Thyroid gland (tissue), 4 donors: ENCODE results near the gene KIF3A. TPM values are rescaled to one million over a fixed set of nuclear protein-coding genes. Genes with fewer than 3 reads are reported as not detected.

ENCODE experiments used
- DNase-seq, 2 donors: peaks; one replicate each; pipeline ENCODE4 v3.0.0-alpha.2; 2019
- H3K27ac ChIP-seq, 3 donors: fragments of 200-600 bp; sonication (generic); 1 replicate in 2 of 3; 2 replicates in 1 of 3; pipeline ENCODE4 v1.5.1; 2016 to 2019; ENCODE audit warnings: mild to moderate bottlenecking in 1 of 3, moderate library complexity in 1 of 3
- H3K27me3 ChIP-seq: fragments of 200-600 bp; sonication (generic); one replicate; pipeline ENCODE4 v1.5.1; 2019
- H3K36me3 ChIP-seq, 2 donors: fragments of 200-600 bp; sonication (generic); one replicate each; pipeline ENCODE4 v1.5.1; 2016 to 2019
- H3K4me1 ChIP-seq, 2 donors: fragments of 200-600 bp; sonication (generic); one replicate each; pipeline ENCODE4 v1.5.1; 2017 to 2019
- H3K4me3 ChIP-seq, 3 donors: fragments of 200-600 bp; sonication (generic); replicated peaks in 1 of 3; 1 replicate in 2 of 3; 2 replicates in 1 of 3; pipeline ENCODE4 v1.5.1; 2016; ENCODE audit warnings: mild to moderate bottlenecking in 1 of 3
- H3K9me3 ChIP-seq: fragments of 200-600 bp; sonication (generic); one replicate; pipeline ENCODE4 v1.5.1; 2017
- CTCF ChIP-seq, 6 experiments: fragments of 200-600 bp in 3 of 6; fragments of 450-650 bp in 3 of 6; sonication (generic) in 3 of 6; IDR thresholded peaks; one replicate each; pipeline ENCODE4 v1.5.1; 2016 to 2019; ENCODE audit warnings: antibody characterized with exemption in 6 of 6, mild to moderate bottlenecking in 2 of 6, inconsistent platforms in 1 of 6, moderate library complexity in 1 of 6
- POLR2A ChIP-seq, 2 donors: fragments of 450-650 bp; IDR thresholded peaks; one replicate each; pipeline ENCODE4 v1.6.1; 2017; ENCODE audit warnings: antibody characterized with exemption in 2 of 2, mild to moderate bottlenecking in 2 of 2, moderate library complexity in 1 of 2
- WGBS, 2 donors: methylation state at CpG; one replicate each; pipeline ENCODE4 v1.1.5; 2017; 5-methylcytosine and 5-hydroxymethylcytosine counted together
- intact Hi-C: fragments of 100-400 bp; cut with DNase I; formaldehyde crosslinking; loops from one replicate; pipeline ENCODE4 v1.15.1; 2023
- total RNA-seq, 4 donors: library from RNA; depleted of rRNA; stranded (reverse); fragments of >200 nt; gene quantifications; one replicate each; pipeline ENCODE4 v1.2.3, GENCODE V29; 2016

Gene KIF3A
- total RNA-seq, 4 donors from 2014 or later = 8.2 to 12.2 (median 10.5) TPM

DNA sequence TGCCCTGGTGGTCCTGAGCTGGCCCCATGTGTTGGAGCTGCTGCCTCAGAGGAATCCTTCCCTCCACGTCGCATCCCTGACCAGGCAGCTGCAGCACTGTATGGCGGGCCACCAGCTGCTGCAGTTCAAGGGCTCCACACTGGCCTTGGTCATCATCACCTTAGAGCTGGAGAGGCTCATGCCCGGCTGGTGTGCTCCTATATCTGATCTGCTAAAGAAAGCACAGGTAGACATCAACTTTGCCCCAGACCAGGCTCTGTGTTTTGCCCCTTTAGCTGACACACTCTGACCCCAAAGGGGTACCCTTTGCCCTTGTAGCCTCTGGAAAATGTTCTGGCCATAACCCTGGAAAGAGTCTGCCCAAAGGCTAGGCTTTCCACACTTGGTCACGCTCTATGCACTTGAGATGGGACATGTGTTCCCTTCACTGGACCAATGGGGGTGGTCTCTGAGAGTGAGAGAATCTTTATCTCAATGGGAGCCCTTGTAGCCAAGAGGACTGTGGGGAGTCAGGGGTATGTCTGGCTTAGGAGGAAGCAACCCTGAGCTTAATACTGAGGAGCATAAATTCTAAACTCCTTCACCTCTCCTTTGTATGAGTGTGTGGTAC lies 14.7 kb upstream of the KIF3A start:
- WGBS, 2 donors = 94 to 98% methylated on average over 4 to 5 of the region's 5 CpGs
- Histone ChIP-seq H3K4me3 (no peak overlapping the region), H3K36me3 (no peaks in the 10 kb centered on the region), H3K4me1 (peaks cover 5 to 19% of the 10 kb centered on the region in 2 donors), H3K9me3 (no peaks in the 10 kb centered on the region), H3K27me3 (no peaks in the 10 kb centered on the region), H3K27ac (no peak overlapping the region)
- TF ChIP-seq CTCF (IDR thresholded peaks at IDR 0.05) (no peak), POLR2A (IDR thresholded peaks at IDR 0.05) (no peak)
- intact Hi-C loops = no loop called here
- DNase-seq = no peak

- no peak for DNase-seq
These were observed 14.1 kb upstream of the KIF3A start for GRCh38 chr5:132751444-132751843.

DNA sequence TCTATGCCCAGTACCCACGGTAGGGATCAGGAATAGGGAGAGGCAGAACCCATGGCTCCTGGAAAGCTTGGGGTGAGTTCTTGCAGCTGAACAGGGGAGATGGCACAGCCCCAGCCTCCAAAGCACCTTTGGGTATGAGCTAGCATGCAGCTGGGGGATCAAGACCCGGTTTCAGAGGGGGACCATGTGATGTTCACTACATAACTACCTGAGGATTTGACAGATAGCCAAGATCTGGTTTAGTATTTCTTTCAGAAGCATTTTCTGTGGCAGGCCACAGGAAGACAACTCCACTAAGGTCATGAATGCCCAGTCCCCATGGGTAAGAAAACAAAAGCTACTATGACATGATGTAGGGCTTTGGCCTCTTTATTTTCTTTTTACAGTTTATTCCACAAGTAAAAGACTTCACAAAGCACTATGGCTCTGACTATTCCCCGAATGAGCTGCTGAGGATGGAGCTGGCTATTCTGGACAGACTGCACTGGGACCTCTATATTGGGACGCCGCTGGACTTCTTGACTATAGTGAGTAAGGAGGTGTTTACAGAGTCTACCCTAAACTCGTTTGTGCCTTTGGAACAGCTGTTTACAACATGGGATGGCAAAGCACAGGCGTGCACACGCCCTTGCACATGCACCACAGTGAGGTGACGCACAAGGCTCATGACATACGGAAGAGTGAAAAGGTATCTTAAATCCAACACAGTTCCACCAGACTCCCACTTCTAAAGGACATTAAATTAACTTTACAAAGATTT lies 13.3 kb upstream of the KIF3A start:
- DNase-seq = no peak
- H3K4me1 ChIP-seq = peaks cover 5 to 24% of the 10 kb centered on the region in 2 donors
- no peaks in the 10 kb centered on the region for H3K9me3 ChIP-seq
- no peak for TF ChIP-seq CTCF (IDR thresholded peaks at IDR 0.05)
- no peak for TF ChIP-seq POLR2A (IDR thresholded peaks at IDR 0.05)
- 85 to 89% methylated on average over 10 of the region's 10 CpGs for WGBS, 2 donors
- H3K27ac ChIP-seq = no peak overlapping the region
- H3K4me3 ChIP-seq = no peak overlapping the region
- intact Hi-C loops = no loop called here
- H3K36me3 ChIP-seq = no peaks in the 10 kb centered on the region
- H3K27me3 ChIP-seq = no peaks in the 10 kb centered on the region

More at GRCh38 chr5:132751444-132751843, 14.1 kb upstream of the KIF3A start:
- no peak overlapping the region for H3K4me3 ChIP-seq
- TF ChIP-seq CTCF (IDR thresholded peaks at IDR 0.05) (no peak), POLR2A (IDR thresholded peaks at IDR 0.05) (no peak)
- peaks cover 5 to 24% of the 10 kb centered on the region in 2 donors for H3K4me1 ChIP-seq
- H3K36me3 ChIP-seq = no peaks in the 10 kb centered on the region
- 83 to 91% methylated on average over 7 of the region's 7 CpGs for WGBS, 2 donors
- no peaks in the 10 kb centered on the region for H3K27me3 ChIP-seq
- H3K27ac ChIP-seq = no peak overlapping the region
- H3K9me3 ChIP-seq = no peaks in the 10 kb centered on the region
- intact Hi-C loops = no loop called here

GRCh38 chr5:132749506-132749905 lies 12.2 kb upstream of the KIF3A start:
- H3K36me3 ChIP-seq = no peaks in the 10 kb centered on the region
- DNase-seq = no peak
- peaks cover 5 to 24% of the 10 kb centered on the region in 2 donors for H3K4me1 ChIP-seq
- intact Hi-C loops = loop anchor here (10.0 kb wide), 1 partner anchor 75 kb away; no protein-coding TSS in a partner anchor
- no peak for TF ChIP-seq CTCF (IDR thresholded peaks at IDR 0.05)
- TF ChIP-seq POLR2A (IDR thresholded peaks at IDR 0.05) = no peak
- WGBS, 2 donors = 90 to 100% methylated on average over 2 of the region's 2 CpGs
- no peaks in the 10 kb centered on the region for H3K27me3 ChIP-seq
- H3K9me3 ChIP-seq = no peaks in the 10 kb centered on the region
- no peak overlapping the region for H3K27ac ChIP-seq
- H3K4me3 ChIP-seq = no peak overlapping the region

GRCh38 chr5:132748522-132749000 lies 11.2 kb upstream of the KIF3A start:
- DNase-seq = no peak
- intact Hi-C loops = loop anchor here (10.0 kb wide), 1 partner anchor 76 kb away; no protein-coding TSS in a partner anchor
- WGBS, 2 donors = 94 to 97% methylated on average over 10 of the region's 10 CpGs

More at GRCh38 chr5:132748522-132749000, 11.2 kb upstream of the KIF3A start:
- no peaks in the 10 kb centered on the region for H3K27me3 ChIP-seq
- H3K4me1 ChIP-seq = peaks cover 5 to 24% of the 10 kb centered on the region in 2 donors
- TF ChIP-seq CTCF (IDR thresholded peaks at IDR 0.05) (no peak), POLR2A (IDR thresholded peaks at IDR 0.05) (no peak)
- H3K4me3 ChIP-seq = no peak overlapping the region
- H3K27ac ChIP-seq = no peak overlapping the region
- H3K36me3 ChIP-seq = no peaks in the 10 kb centered on the region
- no peaks in the 10 kb centered on the region for H3K9me3 ChIP-seq
